HEK293 (cell line): Measurements from ENCODE around the gene BBS7.

ENCODE experiments used
- ZNF510 ChIP-seq: fragments of 450-650 bp; formaldehyde crosslinking; IDR thresholded peaks from 2 replicates; pipeline ENCODE4 v1.5.1; 2018; ENCODE audit warnings: mild to moderate bottlenecking, missing genetic modification characterization, missing biosample characterization; ENCODE audit not compliant: insufficient replicate concordance
- TF ChIP-seq, protein P1 (sequence below): fragments of 450-650 bp; formaldehyde crosslinking; IDR thresholded peaks from 2 replicates; pipeline ENCODE4 v1.5.1; 2016; ENCODE audit warnings: missing biosample characterization, missing genetic modification characterization

DNA sequence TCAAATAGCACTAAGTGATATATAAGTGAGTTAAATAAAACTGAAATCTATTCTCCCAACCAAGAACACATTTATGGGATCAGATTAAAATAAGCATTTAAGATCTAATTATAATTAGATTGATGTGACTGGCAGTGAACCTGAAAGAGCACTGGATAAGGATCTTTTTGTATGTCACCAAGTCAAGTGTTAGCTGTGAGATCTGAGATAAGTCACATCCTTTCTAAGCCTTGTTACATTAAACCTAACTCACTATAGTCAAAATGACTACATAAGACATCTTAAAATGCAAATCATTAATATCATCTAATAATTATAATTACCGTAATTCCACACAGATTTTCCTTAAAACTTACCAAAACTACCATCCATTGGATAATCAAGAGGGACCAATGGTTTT, 48.2 kb downstream of the BBS7 start:
- no peak for TF ChIP-seq ZNF510
- TF ChIP-seq, protein P1, sequence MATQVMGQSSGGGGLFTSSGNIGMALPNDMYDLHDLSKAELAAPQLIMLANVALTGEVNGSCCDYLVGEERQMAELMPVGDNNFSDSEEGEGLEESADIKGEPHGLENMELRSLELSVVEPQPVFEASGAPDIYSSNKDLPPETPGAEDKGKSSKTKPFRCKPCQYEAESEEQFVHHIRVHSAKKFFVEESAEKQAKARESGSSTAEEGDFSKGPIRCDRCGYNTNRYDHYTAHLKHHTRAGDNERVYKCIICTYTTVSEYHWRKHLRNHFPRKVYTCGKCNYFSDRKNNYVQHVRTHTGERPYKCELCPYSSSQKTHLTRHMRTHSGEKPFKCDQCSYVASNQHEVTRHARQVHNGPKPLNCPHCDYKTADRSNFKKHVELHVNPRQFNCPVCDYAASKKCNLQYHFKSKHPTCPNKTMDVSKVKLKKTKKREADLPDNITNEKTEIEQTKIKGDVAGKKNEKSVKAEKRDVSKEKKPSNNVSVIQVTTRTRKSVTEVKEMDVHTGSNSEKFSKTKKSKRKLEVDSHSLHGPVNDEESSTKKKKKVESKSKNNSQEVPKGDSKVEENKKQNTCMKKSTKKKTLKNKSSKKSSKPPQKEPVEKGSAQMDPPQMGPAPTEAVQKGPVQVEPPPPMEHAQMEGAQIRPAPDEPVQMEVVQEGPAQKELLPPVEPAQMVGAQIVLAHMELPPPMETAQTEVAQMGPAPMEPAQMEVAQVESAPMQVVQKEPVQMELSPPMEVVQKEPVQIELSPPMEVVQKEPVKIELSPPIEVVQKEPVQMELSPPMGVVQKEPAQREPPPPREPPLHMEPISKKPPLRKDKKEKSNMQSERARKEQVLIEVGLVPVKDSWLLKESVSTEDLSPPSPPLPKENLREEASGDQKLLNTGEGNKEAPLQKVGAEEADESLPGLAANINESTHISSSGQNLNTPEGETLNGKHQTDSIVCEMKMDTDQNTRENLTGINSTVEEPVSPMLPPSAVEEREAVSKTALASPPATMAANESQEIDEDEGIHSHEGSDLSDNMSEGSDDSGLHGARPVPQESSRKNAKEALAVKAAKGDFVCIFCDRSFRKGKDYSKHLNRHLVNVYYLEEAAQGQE (tag by site-specific recombination), result no peak
